Measurements from ENCODE around the gene DBP. TPM values are rescaled to one million over a fixed set of nuclear protein-coding genes. Genes with fewer than 3 reads are reported as not detected.

DBP gene
- total and polyA plus RNA-seq, 2 of the 13 experiments (the other 11 are each of a cell fraction or from before 2014, with no cell fraction given), result 1.7 to 5.8 TPM

- H3K79me2 ChIP-seq (ENCODE audit: insufficient read depth, low read length), result no peaks in the 10 kb centered on the region
- peaks cover 57% of the 10 kb centered on the region for H3K4me1 ChIP-seq (ENCODE audit: insufficient read depth, low read length)
- no peaks in the 10 kb centered on the region for H3K27me3 ChIP-seq (ENCODE audit: control insufficient read depth in 1 of 2, insufficient read depth in 2 of 2, low read length in 2 of 2)
- 92% methylated on average over 5 of the region's 17 CpGs for WGBS (ENCODE audit: low lambda C conversion rate)
- BruUV-seq (replicated peaks), result no TSS peak
- no peak for FAIRE-seq
- peak overlapping the region; percentile 26; the same call in 1 of the 2 replicates for H3K9ac ChIP-seq (ENCODE audit: insufficient read depth, low read depth, low read length)
- H2AFZ ChIP-seq (ENCODE audit: low read length), result no peak overlapping the region
- intact Hi-C loops (cut with micrococcal nuclease; ENCODE audit: unreplicated experiment) (no loop called here), in situ Hi-C loops (cut with HindIII; ENCODE audit: extremely low pct_ligation_motif_present, low pct_unique_long_range_greater_than_20kb) (no loop called here)
- ChIA-PET POLR2A (interaction anchor here (1.8 kb wide), 1 partner anchor 9 kb away, joined by 20 read pairs; the partner anchor contains the start of genes RPL18 and SPHK2), CTCF (ENCODE audit: low intra/inter-chr PET ratio, low total read pairs) (no interaction called here)
- no peak overlapping the region for H3K4me3 ChIP-seq (replicated peaks in 1 of 3; ENCODE audit: insufficient read depth in 1 of 3, low read depth in 2 of 3, low read length in 3 of 3)
- DNase-seq (ENCODE audit: low spot score), result no peak
- peak overlapping the region; percentile 69 for H3K27ac ChIP-seq (ENCODE audit: extremely low read length, insufficient read depth, low read length)
- H4K20me1 ChIP-seq (ENCODE audit: insufficient read depth, low read length), result no peaks in the 10 kb centered on the region
- ATAC-seq, result no peak
- H3K36me3 ChIP-seq (replicated peaks in 1 of 2; ENCODE audit: control insufficient read depth in 1 of 2, insufficient read depth in 2 of 2, low read length in 2 of 2), result no peaks in the 10 kb centered on the region
- H3K9me3 ChIP-seq (ENCODE audit: low read length), result no peaks in the 10 kb centered on the region
- no peak overlapping the region for H3K4me2 ChIP-seq (ENCODE audit: low read depth, low read length)
- TF ChIP-seq ZNF782 (CRISPR knock-in tag; IDR thresholded peaks at IDR 0.05; ENCODE audit: borderline replicate concordance) (no peak), E2F1 (CRISPR knock-in tag; IDR thresholded peaks at IDR 0.05) (0 out of 2 replicates have a peak, but pooled peaks have one; percentile 4), REL (CRISPR knock-in tag; conservative IDR thresholded peaks at IDR 0.05) (no peak), ZNF354B (CRISPR knock-in tag; IDR thresholded peaks at IDR 0.05) (no peak), HNRNPLL (IDR thresholded peaks at IDR 0.05; ENCODE audit: low read depth, low read length, poor library complexity, severe bottlenecking) (no peak), KMT2A (CRISPR knock-in tag; IDR thresholded peaks at IDR 0.05) (no peak), ZNF660 (CRISPR knock-in tag; IDR thresholded peaks at IDR 0.05; ENCODE audit: borderline replicate concordance, low read depth) (no peak), STAT5B (CRISPR knock-in tag; IDR thresholded peaks at IDR 0.05) (no peak), NFAT5 (CRISPR knock-in tag; IDR thresholded peaks at IDR 0.05) (0 out of 2 replicates have a peak, but pooled peaks have one; percentile 8), SP4 (CRISPR knock-in tag; IDR thresholded peaks at IDR 0.05) (no peak), AGO2 (optimal IDR thresholded peaks at IDR 0.05; ENCODE audit: low read depth, low read length) (peak; percentile 36), NRL (CRISPR knock-in tag; IDR thresholded peaks at IDR 0.05; ENCODE audit: borderline replicate concordance) (no peak), ZNF224 (CRISPR knock-in tag; IDR thresholded peaks at IDR 0.05) (no peak), ARID5B (CRISPR knock-in tag; IDR thresholded peaks at IDR 0.05) (no peak), GATAD2A (CRISPR knock-in tag; IDR thresholded peaks at IDR 0.05) (no peak)
Observed at GRCh38 chr19:48627865-48628314, 9.3 kb downstream of the DBP start.

Measured in HepG2 (cell line).